DMS79 treated with DMSO at 0.1 percent for 48 hours (cell line): ENCODE measurements around the gene TRAK2.
A peak's percentile ranks its signal among the peaks of the same experiment; 100 is the strongest.
"Not testable (repeated sequence)": the region's sequence is repeated elsewhere in the genome, so short reads cannot be mapped to it uniquely, and the experiment has no call there.

Source experiments
- DNase-seq: peaks from one replicate; lab custom pipeline; 2025; lab: John Stamatoyannopoulos, UW

The TRAK2 gene

GRCh38 chr2:201448701-201449100, 2.6 kb downstream of the TRAK2 start:
- DNase-seq, result no peak

GRCh38 chr2:201448061-201448460, 3.2 kb downstream of the TRAK2 start:
- no peak for DNase-seq

GRCh38 chr2:201447086-201447485, 4.2 kb downstream of the TRAK2 start:
- DNase-seq, result no peak

GRCh38 chr2:201444746-201445465, 6.4 kb downstream of the TRAK2 start:
- no peak for DNase-seq

- DNase-seq, result no peak
These were observed 9.8 kb downstream of the TRAK2 start for GRCh38 chr2:201441409-201441808.

- peak; percentile 85 for DNase-seq
These were observed 11.1 kb downstream of the TRAK2 start for GRCh38 chr2:201440182-201440581.

GRCh38 chr2:201439336-201439922, 11.8 kb downstream of the TRAK2 start:
- not testable (repeated sequence) for DNase-seq

- DNase-seq, result no peak
These were observed 15.1 kb downstream of the TRAK2 start for GRCh38 chr2:201436141-201436540.

- no peak for DNase-seq
These were observed 17.8 kb downstream of the TRAK2 start for GRCh38 chr2:201433394-201433995.

- DNase-seq, result no peak
These were observed 18.5 kb downstream of the TRAK2 start for GRCh38 chr2:201432621-201433393.

- no peak for DNase-seq
These were observed 19.1 kb downstream of the TRAK2 start for GRCh38 chr2:201432038-201432620.

- DNase-seq, result no peak
These were observed 20.4 kb downstream of the TRAK2 start for GRCh38 chr2:201430839-201431238.

GRCh38 chr2:201430322-201430721, 20.9 kb downstream of the TRAK2 start:
- not testable (repeated sequence) for DNase-seq

- not testable (repeated sequence) for DNase-seq
These were observed 21.4 kb downstream of the TRAK2 start for GRCh38 chr2:201429835-201430234.

- not testable (repeated sequence) for DNase-seq
These were observed 22.9 kb downstream of the TRAK2 start for GRCh38 chr2:201428366-201428765.

- no peak for DNase-seq
These were observed 25.3 kb downstream of the TRAK2 start for GRCh38 chr2:201425952-201426351.

GRCh38 chr2:201420442-201421113, 30.7 kb downstream of the TRAK2 start:
- DNase-seq, result no peak

GRCh38 chr2:201419986-201420385, 31.3 kb downstream of the TRAK2 start:
- no peak for DNase-seq

GRCh38 chr2:201419057-201419635, 32.1 kb downstream of the TRAK2 start:
- no peak for DNase-seq

GRCh38 chr2:201415149-201415548, 36.1 kb downstream of the TRAK2 start:
- DNase-seq, result no peak
